Activated T-cell treated with anti-CD3 and anti-CD28 coated beads, Interleukin-2, amount 50 U/mL, for 4 hours (primary cell): ENCODE results near the gene ULK3. TPM values are rescaled to one million over a fixed set of nuclear protein-coding genes. Genes with fewer than 3 reads are reported as not detected.

Experiments
- ATAC-seq, 2 donors: fragments of 200-7000 bp; cut with Tn5 transposase; one replicate each; pipeline ENCODE4 v1.10.0; 2021
- DNase-seq: peaks from one replicate; pipeline ENCODE4 v3.0.0-alpha.2; 2020
- H3K27me3 Mint-ChIP-seq: one replicate; pipeline ENCODE4 v1.8.0; 2021; ENCODE audit warnings: low read depth, mixed read lengths
- H3K36me3 Mint-ChIP-seq: one replicate; pipeline ENCODE4 v1.8.0; 2022; ENCODE audit warnings: mixed read lengths; ENCODE audit not compliant: insufficient read depth
- H3K4me1 Mint-ChIP-seq: one replicate; pipeline ENCODE4 v1.8.0; 2021; ENCODE audit warnings: low read depth, mixed read lengths
- H3K4me3 Mint-ChIP-seq: one replicate; pipeline ENCODE4 v1.8.0; 2021; ENCODE audit warnings: mild to moderate bottlenecking, moderate library complexity, mixed read lengths
- H3K9me3 Mint-ChIP-seq: one replicate; pipeline ENCODE4 v1.8.0; 2021; ENCODE audit warnings: mixed read lengths
- total RNA-seq, 3 donors: library from RNA; stranded (reverse); gene quantifications; one replicate each; pipeline ENCODE4 v1.2.1, GENCODE V29; 2021

ULK3 gene
- total RNA-seq, 3 donors from 2014 or later = 52.8 to 64.7 (median 64.0) TPM

GRCh38 chr15:74857082-74857655, 14.2 kb upstream of the ULK3 start:
- Mint-ChIP-seq H3K36me3 (peaks cover 8% of the 10 kb centered on the region), H3K4me1 (peaks cover 39% of the 10 kb centered on the region), H3K27me3 (no peaks in the 10 kb centered on the region), H3K9me3 (no peaks in the 10 kb centered on the region), H3K4me3 (no peak overlapping the region)
- ATAC-seq (no peak), DNase-seq (no peak)

- Mint-ChIP-seq H3K27me3 (no peaks in the 10 kb centered on the region), H3K36me3 (peaks cover 10% of the 10 kb centered on the region), H3K4me3 (no peak overlapping the region), H3K9me3 (no peaks in the 10 kb centered on the region), H3K4me1 (peaks cover 39% of the 10 kb centered on the region)
- no peak for ATAC-seq
- no peak for DNase-seq
These were observed 13.6 kb upstream of the ULK3 start for GRCh38 chr15:74856537-74856936.

- H3K4me1 Mint-ChIP-seq = peaks cover 34% of the 10 kb centered on the region
- H3K9me3 Mint-ChIP-seq = no peaks in the 10 kb centered on the region
- H3K36me3 Mint-ChIP-seq = peaks cover 13% of the 10 kb centered on the region
- H3K27me3 Mint-ChIP-seq = no peaks in the 10 kb centered on the region
- H3K4me3 Mint-ChIP-seq = no peak overlapping the region
- no peak for ATAC-seq
- no peak for DNase-seq
These were observed 12.9 kb upstream of the ULK3 start for GRCh38 chr15:74855857-74856256.

GRCh38 chr15:74854453-74855022, 11.6 kb upstream of the ULK3 start:
- no peaks in the 10 kb centered on the region for H3K9me3 Mint-ChIP-seq
- peaks cover 31% of the 10 kb centered on the region for H3K4me1 Mint-ChIP-seq
- DNase-seq (no peak), ATAC-seq (no peak)
- no peaks in the 10 kb centered on the region for H3K27me3 Mint-ChIP-seq
- no peak overlapping the region for H3K4me3 Mint-ChIP-seq
- H3K36me3 Mint-ChIP-seq = peaks cover 18% of the 10 kb centered on the region

GRCh38 chr15:74851960-74852359, 9.0 kb upstream of the ULK3 start:
- H3K36me3 Mint-ChIP-seq = peaks cover 27% of the 10 kb centered on the region
- no peaks in the 10 kb centered on the region for H3K27me3 Mint-ChIP-seq
- H3K4me1 Mint-ChIP-seq = peaks cover 8% of the 10 kb centered on the region
- DNase-seq (no peak), ATAC-seq (no peak)
- no peak overlapping the region for H3K4me3 Mint-ChIP-seq
- no peaks in the 10 kb centered on the region for H3K9me3 Mint-ChIP-seq

GRCh38 chr15:74850393-74850792, 7.4 kb upstream of the ULK3 start:
- DNase-seq (no peak), ATAC-seq (no peak)
- H3K4me3 Mint-ChIP-seq = no peak overlapping the region
- no peaks in the 10 kb centered on the region for H3K27me3 Mint-ChIP-seq
- H3K36me3 Mint-ChIP-seq = peaks cover 28% of the 10 kb centered on the region
- H3K9me3 Mint-ChIP-seq = no peaks in the 10 kb centered on the region
- H3K4me1 Mint-ChIP-seq = peaks cover 8% of the 10 kb centered on the region

GRCh38 chr15:74847432-74847831, 4.5 kb upstream of the ULK3 start:
- H3K27me3 Mint-ChIP-seq = no peaks in the 10 kb centered on the region
- H3K4me3 Mint-ChIP-seq = no peak overlapping the region
- ATAC-seq = no peak
- H3K36me3 Mint-ChIP-seq = peaks cover 28% of the 10 kb centered on the region
- DNase-seq = no peak
- H3K4me1 Mint-ChIP-seq = peaks cover 27% of the 10 kb centered on the region
- H3K9me3 Mint-ChIP-seq = no peaks in the 10 kb centered on the region

- H3K4me3 Mint-ChIP-seq = peak overlapping the region; percentile 59
- H3K9me3 Mint-ChIP-seq = no peaks in the 10 kb centered on the region
- peaks cover 27% of the 10 kb centered on the region for H3K36me3 Mint-ChIP-seq
- no peaks in the 10 kb centered on the region for H3K27me3 Mint-ChIP-seq
- peaks cover 39% of the 10 kb centered on the region for H3K4me1 Mint-ChIP-seq
- ATAC-seq (no peak), DNase-seq (no peak)
These were observed 2.6 kb upstream of the ULK3 start for GRCh38 chr15:74845581-74845980.

- peaks cover 39% of the 10 kb centered on the region for H3K4me1 Mint-ChIP-seq
- peak; percentile 39 to 47 for ATAC-seq
- H3K4me3 Mint-ChIP-seq = peak overlapping the region; percentile 59
- H3K36me3 Mint-ChIP-seq = peaks cover 27% of the 10 kb centered on the region
- no peaks in the 10 kb centered on the region for H3K27me3 Mint-ChIP-seq
- H3K9me3 Mint-ChIP-seq = no peaks in the 10 kb centered on the region
- peak; percentile 51 for DNase-seq
These were observed 2.2 kb upstream of the ULK3 start for GRCh38 chr15:74845208-74845568.

GRCh38 chr15:74844319-74845207, 1.6 kb upstream of the ULK3 start:
- Mint-ChIP-seq H3K9me3 (no peaks in the 10 kb centered on the region), H3K4me1 (peaks cover 39% of the 10 kb centered on the region), H3K4me3 (peak overlapping the region; percentile 59), H3K36me3 (peaks cover 23% of the 10 kb centered on the region), H3K27me3 (no peaks in the 10 kb centered on the region)
- ATAC-seq (peak in 1 of 2 donors; percentile 0), DNase-seq (no peak)

GRCh38 chr15:74843891-74844299, 939 bp upstream of the ULK3 start:
- Mint-ChIP-seq H3K9me3 (no peaks in the 10 kb centered on the region), H3K27me3 (no peaks in the 10 kb centered on the region), H3K4me3 (peak overlapping the region; percentile 82), H3K36me3 (peaks cover 24% of the 10 kb centered on the region), H3K4me1 (peaks cover 39% of the 10 kb centered on the region)
- ATAC-seq (no peak), DNase-seq (no peak)

- H3K27me3 Mint-ChIP-seq = no peaks in the 10 kb centered on the region
- no peak for DNase-seq
- H3K36me3 Mint-ChIP-seq = peaks cover 24% of the 10 kb centered on the region
- ATAC-seq = no peak
- no peaks in the 10 kb centered on the region for H3K9me3 Mint-ChIP-seq
- peak overlapping the region; percentile 82 for H3K4me3 Mint-ChIP-seq
- peaks cover 39% of the 10 kb centered on the region for H3K4me1 Mint-ChIP-seq
These were observed 481 bp upstream of the ULK3 start for GRCh38 chr15:74843445-74843828.

- ATAC-seq (no peak), DNase-seq (no peak)
- H3K36me3 Mint-ChIP-seq = peaks cover 19% of the 10 kb centered on the region
- H3K4me1 Mint-ChIP-seq = peaks cover 39% of the 10 kb centered on the region
- H3K9me3 Mint-ChIP-seq = no peaks in the 10 kb centered on the region
- H3K27me3 Mint-ChIP-seq = no peaks in the 10 kb centered on the region
- H3K4me3 Mint-ChIP-seq = peak overlapping the region; percentile 92
These were observed 1.0 kb downstream of the ULK3 start for GRCh38 chr15:74841891-74842373.

- Mint-ChIP-seq H3K4me1 (peaks cover 37% of the 10 kb centered on the region), H3K36me3 (peaks cover 16% of the 10 kb centered on the region), H3K4me3 (peak overlapping the region; percentile 92), H3K9me3 (no peaks in the 10 kb centered on the region), H3K27me3 (no peaks in the 10 kb centered on the region)
- DNase-seq = no peak
- ATAC-seq = no peak
These were observed 1.8 kb downstream of the ULK3 start for GRCh38 chr15:74840851-74841775.
